T1000 (cell line): ENCODE data around the gene GIT2.
A peak's percentile ranks its signal among the peaks of the same experiment; 100 is the strongest.

ENCODE experiments used
- DNase-seq: peaks from one replicate; lab custom pipeline; 2025; ENCODE audit warnings: mixed read lengths; lab: John Stamatoyannopoulos, UW

GIT2 gene

DNA sequence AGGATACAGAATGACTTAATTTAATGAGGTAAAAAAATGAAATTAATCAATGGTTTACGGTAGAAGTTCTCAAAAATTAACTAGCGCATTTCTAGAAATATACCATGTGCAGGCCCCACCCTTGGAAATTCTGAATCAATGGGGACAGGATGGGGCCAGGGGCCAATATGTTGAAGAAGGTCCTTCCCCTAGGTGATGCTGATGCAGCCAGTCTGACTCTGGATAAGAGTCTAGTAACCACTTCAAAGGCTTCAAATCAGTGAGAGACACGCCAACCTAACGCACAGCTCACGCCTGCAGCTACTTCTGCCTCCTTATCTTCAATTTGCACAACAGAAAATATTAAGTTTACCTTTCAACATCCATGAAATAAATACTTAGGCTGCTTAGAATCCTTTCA lies 14.9 kb downstream of the GIT2 start:
- no peak for DNase-seq

DNA sequence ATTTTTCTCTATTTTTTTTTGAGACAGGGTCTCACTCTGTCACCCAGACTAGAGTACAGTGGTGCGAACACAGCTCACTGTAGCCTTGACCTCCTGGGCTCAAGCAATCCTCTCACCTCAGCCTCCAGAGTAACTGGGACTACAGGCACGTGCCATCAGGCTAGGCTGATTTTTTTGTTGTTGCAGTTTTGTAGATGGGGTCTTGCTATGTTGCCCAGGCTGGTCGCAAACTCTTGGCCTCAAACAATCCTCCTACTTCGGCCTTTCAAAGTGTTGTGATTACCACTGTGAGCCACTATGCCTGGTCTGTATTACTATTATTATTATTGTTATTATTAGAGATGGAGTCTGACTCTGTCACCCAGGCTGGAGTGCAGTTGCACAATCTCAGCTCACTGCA lies 23.3 kb downstream of the GIT2 start:
- no peak for DNase-seq

DNA sequence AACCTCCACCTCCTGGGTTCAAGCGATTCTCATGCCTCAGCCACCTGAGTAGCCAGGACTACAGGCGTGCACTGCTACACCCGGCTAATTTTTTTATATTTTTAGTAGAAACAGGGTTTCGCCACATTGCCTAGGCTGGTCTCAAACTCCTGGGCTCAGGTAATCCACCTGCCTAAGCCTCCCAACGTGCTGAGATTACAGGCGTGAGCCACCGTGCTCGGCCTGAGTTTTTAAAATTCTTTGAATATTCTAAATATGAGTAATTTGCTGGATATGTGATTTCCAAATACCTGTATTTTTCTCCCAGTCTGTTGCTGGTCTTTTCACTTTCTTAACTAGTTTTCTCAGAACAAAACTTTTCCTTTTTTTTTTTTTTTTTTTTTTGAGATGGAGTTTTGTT lies 27.4 kb downstream of the GIT2 start:
- DNase-seq, result no peak

DNA sequence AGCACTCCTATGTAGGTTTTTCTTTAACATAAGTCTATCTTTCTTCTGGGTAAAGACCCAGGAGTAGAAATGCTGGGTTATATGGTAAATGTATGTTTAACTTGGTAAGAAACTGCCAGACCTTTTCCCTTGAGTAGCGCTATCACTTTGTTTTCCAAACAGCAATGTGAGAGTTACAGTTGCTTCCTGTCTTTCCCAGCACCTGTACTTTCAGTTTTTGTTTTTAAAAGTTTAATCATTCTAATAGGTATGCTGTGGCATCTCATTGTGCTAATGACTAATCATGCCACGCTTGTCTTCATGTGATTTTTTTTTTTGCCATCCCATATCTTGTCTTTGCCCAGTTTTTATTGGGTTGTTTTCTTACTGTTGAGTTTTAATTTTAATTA lies 28.1 kb downstream of the GIT2 start:
- no peak for DNase-seq

DNA sequence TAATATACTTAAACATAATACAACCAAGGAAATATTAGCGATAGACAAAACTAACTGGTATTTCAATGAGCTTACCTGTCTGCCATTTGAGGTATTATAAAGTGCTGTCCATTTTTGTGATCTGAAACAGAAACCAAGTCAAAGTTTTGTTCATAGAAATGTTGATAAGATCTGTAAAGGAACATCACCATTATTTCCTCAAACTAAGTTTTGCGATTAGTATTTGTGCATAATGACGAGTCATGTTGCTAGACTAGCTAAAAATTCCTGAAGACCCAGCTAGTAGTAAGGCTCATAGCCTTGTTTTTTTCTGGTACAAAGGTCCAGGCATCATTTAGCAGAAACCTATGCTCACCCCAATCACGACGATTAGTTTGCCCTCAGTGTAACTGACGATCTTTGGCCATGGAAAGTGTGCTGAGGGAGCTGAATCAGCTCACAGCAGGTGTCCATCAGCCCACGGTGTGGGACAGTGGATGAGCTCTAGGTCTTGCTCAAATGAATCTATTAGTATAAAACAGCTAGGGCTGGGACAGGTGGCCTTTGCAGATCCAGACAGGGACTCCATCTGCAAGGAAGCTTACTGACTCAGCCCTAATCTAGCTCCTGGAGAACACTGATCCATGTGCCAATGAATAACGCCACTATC lies 28.7 kb downstream of the GIT2 start:
- DNase-seq, result no peak

DNA sequence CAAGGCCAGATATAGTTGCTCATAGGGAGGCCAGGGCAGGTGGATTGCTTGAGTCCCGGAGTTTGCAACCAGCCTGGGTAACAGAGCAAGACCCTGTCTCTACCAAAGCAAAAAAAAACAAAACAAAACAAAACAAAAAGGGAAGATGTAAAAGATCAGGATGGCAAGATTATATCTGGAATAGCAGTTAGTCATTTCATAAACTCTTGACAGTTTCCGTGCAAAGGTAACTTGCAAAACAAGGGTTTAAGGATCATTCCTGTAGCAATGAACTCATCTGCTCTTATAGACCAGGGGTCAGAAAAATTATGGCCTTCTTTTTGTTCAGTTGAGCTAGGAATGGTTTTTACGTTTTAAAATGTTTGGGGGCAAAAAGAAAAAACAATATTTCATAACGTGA lies 29.6 kb downstream of the GIT2 start:
- DNase-seq, result no peak

DNA sequence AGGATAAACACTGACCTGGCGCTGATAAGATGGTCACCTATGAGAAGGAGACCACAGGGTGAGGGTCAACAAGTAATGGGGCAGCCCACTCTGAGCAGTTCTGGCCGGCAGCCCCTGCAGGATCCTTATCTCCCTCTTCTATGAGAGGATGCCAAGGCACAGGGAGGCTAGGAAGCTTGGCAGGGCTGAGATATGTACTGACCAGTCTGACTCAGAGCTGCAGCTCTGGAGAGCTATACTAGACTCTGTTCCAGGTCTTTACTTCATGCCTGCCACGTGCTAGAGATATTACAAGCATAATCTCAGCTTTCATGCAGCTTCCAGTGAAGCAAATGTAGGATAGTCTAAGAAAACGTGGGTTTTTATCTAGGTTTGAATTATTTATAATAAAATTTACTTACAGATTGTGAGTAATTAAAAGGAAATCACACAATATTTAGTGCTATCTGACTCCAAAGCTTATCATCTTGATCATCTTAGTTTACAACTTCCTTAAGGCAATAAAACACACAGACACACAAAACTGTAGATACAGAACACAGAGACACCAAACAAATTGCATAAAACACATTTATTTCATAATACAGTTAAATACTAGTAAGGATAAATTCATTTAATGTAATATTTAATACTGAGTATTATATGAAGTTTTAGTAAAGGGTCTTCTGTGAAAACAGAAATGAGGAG lies 32.3 kb downstream of the GIT2 start:
- DNase-seq, result no peak

DNA sequence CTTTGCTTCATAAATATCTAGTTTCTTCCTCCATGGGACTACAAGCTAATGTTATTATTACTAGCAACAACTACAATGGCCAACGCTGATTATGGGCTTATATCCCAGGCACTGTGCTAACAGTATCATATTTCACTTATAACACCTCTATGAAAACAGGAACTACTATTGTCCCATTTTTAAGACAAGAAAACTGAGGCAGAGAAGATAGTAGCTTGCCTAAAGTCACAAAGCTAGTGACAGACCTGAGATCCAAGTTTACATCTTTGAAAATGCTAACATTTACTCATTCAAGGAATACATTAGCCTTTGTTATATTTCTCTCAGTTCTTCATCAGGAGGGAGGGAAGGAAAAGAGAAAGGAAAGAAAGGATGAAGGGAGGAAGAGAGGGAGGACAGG lies 32.8 kb downstream of the GIT2 start:
- DNase-seq, result no peak

DNA sequence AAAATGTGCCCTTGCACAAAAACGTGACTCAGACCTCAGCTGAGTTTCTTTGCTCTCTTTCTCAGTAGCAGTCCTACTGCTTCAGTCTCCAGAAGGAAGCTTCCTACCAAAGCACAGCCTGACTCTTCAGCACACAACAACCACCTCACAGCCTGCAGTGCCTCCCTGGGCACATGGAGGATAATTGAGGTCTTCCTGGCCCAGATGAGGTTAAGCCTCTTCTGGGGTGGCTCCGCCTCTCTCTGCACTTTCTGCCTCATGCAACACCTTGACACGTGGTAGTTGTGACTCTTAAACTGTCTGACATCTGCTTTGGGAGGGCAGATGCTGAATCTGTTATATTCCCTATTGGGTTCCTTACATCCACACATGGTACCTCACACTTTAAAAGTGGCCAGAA lies 33.8 kb downstream of the GIT2 start:
- no peak for DNase-seq

DNA sequence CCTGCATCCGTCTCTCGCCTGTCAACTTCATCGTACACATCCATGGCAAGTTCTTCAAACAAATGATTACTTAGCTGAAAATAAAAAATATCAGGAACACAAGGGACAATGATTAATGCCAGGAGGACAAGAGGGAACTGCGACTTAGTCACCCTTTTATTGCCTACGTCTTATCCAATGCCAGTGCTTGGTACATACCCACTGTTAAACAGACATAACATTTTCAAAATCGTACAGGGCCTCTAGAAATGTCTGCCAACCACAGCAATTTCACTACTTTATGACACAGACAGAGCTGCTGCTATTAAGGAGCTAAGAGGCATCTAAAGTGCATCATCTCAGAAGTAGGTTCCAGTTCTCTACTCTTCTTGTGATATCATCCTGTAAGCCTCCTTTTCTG lies 34.6 kb downstream of the GIT2 start:
- peak; percentile 12 for DNase-seq

DNA sequence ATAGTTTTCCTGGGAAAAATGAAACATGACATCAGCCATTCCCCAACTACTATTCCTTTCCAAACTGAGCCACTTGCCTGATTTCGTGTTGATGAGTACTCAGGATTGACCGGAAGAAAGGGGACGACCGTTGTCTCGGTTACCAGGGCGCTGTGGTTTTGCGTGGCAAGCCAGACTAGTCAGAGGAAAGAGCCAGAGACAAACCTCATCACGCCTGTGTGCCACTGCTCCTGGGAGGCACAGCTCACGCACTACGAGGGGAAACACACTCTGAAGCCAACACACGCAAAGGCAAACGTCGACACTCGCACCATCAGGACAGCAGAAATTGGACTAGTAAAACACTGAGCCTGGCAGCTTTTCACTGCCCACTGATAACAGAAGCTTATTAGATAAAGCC lies 35.0 kb downstream of the GIT2 start:
- DNase-seq, result no peak

DNA sequence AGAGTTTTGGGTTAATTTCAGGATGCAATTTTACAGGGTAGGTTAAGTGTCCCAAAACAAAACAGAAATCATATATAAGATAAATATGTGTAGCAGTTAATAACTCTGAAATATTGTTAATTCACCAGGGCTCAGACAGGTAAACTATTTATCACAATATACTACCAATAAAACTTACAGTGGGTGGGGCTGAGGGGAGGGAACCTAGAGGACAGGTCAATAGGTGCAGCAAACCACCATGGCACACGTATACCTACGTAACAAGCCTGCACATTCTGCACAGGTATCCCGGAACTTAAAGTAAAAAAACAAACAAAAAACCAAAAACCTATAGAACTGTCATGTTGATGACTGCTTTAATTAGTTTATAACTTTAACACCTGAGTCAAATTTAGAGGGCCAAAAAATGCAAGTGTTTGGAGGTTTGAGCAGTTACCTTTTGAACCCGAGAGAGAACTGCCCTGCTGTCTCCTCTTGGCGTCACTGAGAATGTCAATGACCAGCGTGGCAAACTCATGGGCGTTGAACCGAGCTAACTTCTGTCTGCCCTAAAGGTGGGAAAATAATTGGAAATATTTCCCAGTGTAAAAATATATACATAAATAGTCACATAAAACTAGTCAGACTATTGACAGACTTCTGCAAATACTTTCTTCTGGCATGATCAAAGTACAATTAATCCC lies 36.6 kb downstream of the GIT2 start:
- DNase-seq, result no peak

DNA sequence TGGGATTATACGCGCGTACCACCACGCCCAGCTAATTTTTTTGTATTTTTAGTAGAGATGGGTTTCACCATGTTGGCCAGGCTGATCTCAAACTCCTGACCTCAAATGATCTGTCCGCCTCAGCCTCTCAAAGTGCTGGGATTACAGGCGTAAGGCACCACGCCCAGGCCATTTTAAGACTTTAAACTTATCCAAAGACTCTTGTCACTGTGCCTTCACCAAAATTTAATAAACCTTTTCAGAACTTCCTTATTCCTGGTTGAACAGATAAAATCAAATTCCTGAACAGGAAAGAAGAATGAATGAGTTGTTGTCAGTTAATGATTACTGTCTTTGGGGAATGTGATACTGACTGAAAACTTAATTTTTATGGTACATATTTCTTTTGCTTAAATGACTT lies 37.8 kb downstream of the GIT2 start:
- no peak for DNase-seq

DNA sequence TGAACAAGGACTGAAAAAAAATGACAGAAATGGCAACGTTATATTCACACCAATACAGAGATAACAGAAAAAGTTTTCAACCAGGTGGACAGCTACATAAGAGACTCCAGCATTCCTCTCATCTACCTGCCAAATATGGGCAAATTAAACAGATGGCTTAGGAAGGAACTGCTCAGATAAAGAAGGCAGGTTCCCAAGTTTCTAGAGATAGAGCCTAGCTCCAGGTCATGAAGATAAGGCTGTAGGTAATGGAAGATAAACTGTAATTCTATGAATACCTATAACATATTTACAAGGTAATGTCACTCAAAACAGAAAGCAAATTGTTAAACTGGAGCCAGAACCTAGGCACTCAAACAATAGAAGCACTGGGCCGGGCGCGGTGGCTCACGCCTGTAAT lies 42.5 kb downstream of the GIT2 start:
- DNase-seq, result no peak

DNA sequence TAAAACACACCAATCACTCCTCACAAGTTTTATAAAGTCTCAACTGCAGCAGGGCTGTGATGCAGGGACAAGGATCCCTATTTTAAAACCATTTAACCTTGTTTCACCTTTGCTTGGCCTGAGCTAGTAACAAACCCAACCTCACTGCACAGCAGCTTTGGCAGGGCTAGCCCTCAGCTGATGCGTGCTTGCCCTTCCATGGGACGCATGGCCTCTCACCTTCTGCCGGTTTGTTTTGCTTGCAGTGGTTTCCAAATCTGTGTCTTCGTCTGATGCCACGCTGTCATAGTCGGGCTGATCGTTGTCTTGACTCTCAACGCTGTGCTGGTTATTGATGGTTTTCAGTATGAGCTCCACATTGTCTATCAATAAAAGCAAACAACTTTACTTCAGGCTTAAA lies 43.3 kb downstream of the GIT2 start:
- no peak for DNase-seq

DNA sequence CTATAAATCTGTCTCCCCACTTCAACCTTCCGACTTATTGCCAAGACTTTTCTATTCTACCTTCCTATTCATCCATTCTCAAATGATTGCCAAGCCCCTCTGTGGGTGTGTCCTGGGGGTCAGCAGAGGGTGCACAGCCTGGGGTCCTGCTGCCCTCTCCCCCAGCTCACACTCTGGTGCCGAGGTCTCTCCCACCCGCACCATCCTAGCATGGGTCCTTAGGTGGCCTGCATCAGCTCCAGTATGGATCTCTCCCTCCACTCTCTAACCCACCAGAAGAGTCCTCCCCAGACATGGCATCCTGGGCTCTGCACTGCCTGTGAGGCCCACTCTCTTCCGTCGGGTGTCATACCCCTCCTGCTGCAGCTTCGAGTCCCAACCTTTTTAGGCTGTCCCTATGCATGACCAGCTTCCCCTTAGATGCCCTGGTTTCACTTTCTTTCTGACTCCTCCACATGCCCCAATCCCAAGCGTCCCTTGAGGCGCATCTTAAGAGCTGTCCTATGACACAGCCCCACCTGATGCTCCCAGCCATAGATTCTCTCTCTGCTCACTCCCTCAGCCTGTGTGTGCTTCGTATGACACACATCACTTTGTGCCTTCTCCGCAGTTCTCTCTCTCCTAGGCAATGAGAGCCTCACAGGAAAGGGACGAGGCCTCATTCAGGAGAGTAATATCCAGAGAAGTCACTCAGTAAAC lies 43.9 kb downstream of the GIT2 start:
- no peak for DNase-seq

DNA sequence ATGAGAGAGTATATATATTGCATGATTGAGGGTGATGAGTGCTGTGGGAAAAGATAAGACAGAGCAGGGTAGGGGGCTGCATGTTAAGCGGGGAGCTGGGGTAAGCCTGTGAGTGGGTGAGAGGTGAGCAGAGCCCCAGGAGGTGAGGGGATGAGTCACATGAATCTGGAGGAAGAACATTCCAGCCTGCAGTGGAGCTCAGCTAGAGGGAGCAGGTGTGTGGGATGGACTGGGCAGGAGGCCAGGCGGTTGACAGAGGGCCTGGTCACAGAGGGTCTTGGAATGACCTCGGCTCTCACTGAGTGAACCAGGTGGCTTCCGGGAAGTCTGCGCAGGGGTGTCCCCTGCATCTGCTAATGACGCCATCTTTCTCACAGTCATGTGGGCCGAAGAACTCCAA lies 44.4 kb downstream of the GIT2 start:
- DNase-seq, result no peak

DNA sequence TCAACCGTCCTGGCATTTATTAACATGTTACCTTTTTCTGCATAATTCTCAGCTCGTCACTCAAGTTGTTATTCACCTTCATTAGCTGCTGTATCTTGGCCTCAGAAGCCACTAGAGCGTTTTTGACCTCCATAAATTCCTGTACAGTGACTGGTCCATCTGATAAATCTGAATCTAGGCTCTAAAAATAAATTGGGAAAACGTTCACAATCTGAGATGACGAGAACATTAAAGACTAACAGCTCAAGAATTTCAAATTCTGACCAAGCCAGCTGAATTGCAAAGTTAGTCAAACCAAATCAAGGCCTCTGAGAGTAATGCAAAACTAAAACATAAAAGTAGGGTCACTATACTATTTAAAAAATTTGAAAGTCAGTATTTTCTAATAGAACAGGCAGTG lies 45.0 kb downstream of the GIT2 start:
- DNase-seq, result peak; percentile 20

DNA sequence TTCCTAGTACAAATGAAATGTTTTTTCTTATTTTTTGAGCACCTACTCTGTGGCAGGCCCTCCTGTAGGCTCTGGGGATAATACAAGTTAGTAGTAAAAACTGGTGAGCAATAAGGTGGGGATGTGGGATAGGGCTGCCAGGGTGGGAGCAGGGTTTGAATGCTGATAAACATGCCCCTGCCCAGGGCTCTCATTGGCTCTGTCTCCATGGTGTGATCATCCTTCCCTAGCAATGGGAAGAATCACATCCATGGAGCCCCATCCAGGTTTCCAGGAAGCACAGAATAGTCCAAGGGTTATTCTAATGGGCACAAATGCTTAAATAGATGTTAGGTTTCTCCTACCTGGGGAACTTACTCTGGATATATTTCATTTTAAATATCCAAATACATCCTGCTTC lies 45.5 kb downstream of the GIT2 start:
- DNase-seq, result no peak

DNA sequence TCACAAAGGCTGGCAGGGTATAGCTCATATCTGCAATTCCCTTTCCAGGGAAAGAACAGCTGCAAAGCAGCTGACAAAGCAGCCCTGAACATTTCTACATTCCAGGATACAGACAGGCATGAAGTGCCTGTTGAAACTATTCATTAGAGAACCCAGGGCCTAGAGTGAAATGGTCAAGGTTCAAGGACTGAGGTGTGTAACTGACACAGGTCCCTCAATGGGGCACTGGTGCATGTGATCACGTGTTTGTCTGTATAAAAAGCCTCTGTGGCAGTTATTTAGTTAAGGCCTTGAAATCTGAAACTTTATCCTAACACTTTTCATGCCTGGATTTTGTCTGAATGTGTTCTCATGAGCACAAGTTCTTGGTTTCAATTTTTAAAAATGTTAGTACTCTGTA lies 47.1 kb downstream of the GIT2 start:
- no peak for DNase-seq

DNA sequence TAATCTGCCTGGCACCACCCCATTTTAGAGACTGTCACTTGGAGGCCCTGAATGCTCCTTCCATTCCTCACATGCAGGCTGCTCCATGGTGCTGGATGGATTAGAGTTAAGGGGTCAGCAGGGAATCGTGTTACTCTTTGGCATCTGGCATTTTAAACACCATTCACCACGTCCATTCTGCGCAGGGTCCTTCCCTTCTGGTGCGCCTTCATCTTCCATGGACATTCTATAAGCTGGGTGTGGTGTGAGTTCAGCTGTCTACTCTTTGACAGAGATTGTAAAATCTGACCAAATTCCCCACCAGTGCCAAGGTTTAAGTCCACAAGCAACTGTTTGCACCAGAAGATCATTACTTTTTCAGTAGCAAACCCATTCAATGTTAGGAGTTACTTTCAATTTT lies 47.8 kb downstream of the GIT2 start:
- DNase-seq, result no peak

DNA sequence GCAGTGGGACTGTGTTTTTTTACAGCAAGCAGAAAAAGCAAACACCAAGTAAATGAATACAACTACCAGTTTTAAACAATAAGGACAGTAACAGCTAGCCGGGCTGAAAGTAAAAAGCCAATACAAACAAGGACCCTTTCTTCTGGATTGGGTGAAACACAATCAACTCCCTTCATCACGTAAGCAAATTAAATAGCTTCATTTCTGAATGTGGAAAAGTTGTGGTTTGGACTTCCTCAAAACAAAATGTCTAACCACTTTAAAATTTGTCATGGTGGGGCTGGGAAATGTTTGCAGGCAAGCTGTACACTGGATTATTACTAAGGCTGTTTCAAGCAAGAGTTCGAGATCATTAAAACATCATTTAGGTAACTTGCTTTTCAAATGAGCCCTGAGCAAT lies 48.6 kb downstream of the GIT2 start:
- no peak for DNase-seq

DNA sequence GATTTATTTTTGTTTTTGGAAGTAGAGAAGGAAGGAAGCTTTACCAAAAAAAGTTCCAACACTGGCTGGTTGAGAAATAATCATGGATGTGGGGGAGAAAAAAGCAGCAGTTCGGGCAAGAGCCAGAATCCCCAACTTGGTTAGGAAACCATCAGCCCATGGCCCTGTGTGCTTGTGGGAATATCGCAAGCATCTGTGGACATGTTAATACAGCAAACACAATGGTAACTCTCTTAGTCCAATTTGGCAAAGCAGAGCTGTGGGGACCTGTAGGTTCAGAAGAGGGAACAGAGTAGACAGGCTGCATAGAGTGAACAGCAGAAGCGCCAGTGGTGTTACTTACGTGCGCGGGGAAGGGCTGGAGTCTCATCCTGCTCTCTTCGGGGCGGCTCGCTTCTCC lies 49.3 kb downstream of the GIT2 start:
- DNase-seq, result no peak
